ENCODE measurements around the gene LARP4B. TPM values are rescaled to one million over a fixed set of nuclear protein-coding genes. Genes with fewer than 3 reads are reported as not detected.
A peak's percentile ranks its signal among the peaks of the same experiment; 100 is the strongest.

The LARP4B gene
- total and polyA plus RNA-seq, 2 of the 13 experiments (the other 11 are each of a cell fraction or from before 2014, with no cell fraction given): 19.5 to 30.2 TPM

DNA sequence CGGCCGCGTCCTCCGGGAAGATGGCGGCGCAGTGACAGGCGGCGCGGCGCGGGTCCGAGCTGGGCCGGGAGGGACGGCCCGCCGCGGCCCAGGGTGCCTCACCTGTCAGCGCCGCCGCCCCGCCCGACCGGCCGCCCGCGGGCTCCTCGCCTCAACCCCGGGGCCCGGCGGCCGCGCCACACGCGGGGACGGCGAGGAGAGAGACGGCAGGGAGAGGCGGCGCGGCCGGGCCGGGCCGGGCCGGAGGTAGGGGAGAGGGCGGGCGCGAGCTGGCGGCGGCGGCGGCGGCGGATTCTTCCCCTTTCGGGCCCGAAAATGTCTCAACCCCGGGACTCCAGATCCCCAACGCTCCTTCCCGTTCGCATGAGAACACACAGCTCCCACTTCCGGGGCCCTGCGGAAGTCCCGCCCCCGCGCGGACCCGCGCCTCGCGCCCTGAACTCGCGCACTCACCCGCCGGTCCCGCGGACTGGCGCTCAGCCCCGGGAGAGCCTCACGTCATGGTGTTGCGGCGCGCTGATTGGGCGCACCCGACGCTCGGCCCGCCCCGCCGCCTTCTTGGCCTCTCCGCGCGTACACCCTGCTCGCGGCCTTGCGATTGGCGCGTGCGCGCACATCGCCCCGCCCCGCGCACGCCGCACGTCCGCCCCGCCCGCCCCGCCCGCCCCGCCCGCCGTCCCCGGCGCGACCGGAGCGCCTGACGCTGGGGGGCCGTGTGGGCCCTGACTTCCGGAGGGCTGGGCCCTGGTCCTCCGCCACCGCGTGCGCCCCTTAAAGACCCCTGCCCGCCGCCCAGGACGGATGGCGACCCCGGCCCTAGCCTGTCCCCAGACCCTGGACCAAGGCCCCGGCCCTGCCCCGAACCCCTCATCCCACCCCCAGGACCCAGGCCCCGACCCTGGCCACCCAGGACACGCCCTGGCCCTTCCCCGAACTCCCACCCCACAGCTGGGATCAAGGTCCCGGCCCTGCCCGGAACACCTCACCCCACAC, at the start of gene LARP4B (continued):
- peak; percentile 78 for TF ChIP-seq ZBTB7A (CRISPR knock-in tag; IDR thresholded peaks at IDR 0.05)
- TF ChIP-seq ZNF451 (CRISPR knock-in tag; IDR thresholded peaks at IDR 0.05): no peak
- TF ChIP-seq, protein P1, sequence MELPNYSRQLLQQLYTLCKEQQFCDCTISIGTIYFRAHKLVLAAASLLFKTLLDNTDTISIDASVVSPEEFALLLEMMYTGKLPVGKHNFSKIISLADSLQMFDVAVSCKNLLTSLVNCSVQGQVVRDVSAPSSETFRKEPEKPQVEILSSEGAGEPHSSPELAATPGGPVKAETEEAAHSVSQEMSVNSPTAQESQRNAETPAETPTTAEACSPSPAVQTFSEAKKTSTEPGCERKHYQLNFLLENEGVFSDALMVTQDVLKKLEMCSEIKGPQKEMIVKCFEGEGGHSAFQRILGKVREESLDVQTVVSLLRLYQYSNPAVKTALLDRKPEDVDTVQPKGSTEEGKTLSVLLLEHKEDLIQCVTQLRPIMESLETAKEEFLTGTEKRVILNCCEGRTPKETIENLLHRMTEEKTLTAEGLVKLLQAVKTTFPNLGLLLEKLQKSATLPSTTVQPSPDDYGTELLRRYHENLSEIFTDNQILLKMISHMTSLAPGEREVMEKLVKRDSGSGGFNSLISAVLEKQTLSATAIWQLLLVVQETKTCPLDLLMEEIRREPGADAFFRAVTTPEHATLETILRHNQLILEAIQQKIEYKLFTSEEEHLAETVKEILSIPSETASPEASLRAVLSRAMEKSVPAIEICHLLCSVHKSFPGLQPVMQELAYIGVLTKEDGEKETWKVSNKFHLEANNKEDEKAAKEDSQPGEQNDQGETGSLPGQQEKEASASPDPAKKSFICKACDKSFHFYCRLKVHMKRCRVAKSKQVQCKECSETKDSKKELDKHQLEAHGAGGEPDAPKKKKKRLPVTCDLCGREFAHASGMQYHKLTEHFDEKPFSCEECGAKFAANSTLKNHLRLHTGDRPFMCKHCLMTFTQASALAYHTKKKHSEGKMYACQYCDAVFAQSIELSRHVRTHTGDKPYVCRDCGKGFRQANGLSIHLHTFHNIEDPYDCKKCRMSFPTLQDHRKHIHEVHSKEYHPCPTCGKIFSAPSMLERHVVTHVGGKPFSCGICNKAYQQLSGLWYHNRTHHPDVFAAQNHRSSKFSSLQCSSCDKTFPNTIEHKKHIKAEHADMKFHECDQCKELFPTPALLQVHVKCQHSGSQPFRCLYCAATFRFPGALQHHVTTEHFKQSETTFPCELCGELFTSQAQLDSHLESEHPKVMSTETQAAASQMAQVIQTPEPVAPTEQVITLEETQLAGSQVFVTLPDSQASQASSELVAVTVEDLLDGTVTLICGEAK (IDR thresholded peaks at IDR 0.05): peak; percentile 48
- TF ChIP-seq, protein P1 (CRISPR knock-in tag; IDR thresholded peaks at IDR 0.05): no peak
- TF ChIP-seq, protein P2, sequence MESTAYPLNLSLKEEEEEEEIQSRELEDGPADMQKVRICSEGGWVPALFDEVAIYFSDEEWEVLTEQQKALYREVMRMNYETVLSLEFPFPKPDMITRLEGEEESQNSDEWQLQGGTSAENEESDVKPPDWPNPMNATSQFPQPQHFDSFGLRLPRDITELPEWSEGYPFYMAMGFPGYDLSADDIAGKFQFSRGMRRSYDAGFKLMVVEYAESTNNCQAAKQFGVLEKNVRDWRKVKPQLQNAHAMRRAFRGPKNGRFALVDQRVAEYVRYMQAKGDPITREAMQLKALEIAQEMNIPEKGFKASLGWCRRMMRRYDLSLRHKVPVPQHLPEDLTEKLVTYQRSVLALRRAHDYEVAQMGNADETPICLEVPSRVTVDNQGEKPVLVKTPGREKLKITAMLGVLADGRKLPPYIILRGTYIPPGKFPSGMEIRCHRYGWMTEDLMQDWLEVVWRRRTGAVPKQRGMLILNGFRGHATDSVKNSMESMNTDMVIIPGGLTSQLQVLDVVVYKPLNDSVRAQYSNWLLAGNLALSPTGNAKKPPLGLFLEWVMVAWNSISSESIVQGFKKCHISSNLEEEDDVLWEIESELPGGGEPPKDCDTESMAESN (CRISPR knock-in tag; conservative IDR thresholded peaks at IDR 0.05): 0 out of 2 replicates have a peak, but pooled peaks have one; percentile 13
- TF ChIP-seq KDM6A (CRISPR knock-in tag; IDR thresholded peaks at IDR 0.05; ENCODE audit: low read depth): no peak
- TF ChIP-seq, protein P3, sequence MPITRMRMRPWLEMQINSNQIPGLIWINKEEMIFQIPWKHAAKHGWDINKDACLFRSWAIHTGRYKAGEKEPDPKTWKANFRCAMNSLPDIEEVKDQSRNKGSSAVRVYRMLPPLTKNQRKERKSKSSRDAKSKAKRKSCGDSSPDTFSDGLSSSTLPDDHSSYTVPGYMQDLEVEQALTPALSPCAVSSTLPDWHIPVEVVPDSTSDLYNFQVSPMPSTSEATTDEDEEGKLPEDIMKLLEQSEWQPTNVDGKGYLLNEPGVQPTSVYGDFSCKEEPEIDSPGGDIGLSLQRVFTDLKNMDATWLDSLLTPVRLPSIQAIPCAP (CRISPR knock-in tag; IDR thresholded peaks at IDR 0.05; ENCODE audit: low read depth): no peak
- TF ChIP-seq AGO2 (optimal IDR thresholded peaks at IDR 0.05; ENCODE audit: low read depth, low read length): peak; percentile 2
- TF ChIP-seq GATAD1 (CRISPR knock-in tag; IDR thresholded peaks at IDR 0.05): peak; percentile 83
- TF ChIP-seq ZNF331 (CRISPR knock-in tag; IDR thresholded peaks at IDR 0.05): no peak
- TF ChIP-seq, protein P4, sequence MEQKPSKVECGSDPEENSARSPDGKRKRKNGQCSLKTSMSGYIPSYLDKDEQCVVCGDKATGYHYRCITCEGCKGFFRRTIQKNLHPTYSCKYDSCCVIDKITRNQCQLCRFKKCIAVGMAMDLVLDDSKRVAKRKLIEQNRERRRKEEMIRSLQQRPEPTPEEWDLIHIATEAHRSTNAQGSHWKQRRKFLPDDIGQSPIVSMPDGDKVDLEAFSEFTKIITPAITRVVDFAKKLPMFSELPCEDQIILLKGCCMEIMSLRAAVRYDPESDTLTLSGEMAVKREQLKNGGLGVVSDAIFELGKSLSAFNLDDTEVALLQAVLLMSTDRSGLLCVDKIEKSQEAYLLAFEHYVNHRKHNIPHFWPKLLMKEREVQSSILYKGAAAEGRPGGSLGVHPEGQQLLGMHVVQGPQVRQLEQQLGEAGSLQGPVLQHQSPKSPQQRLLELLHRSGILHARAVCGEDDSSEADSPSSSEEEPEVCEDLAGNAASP (CRISPR knock-in tag; IDR thresholded peaks at IDR 0.05; ENCODE audit: borderline replicate concordance): no peak
- TF ChIP-seq EED (CRISPR knock-in tag; IDR thresholded peaks at IDR 0.05): no peak
- TF ChIP-seq, protein P5, sequence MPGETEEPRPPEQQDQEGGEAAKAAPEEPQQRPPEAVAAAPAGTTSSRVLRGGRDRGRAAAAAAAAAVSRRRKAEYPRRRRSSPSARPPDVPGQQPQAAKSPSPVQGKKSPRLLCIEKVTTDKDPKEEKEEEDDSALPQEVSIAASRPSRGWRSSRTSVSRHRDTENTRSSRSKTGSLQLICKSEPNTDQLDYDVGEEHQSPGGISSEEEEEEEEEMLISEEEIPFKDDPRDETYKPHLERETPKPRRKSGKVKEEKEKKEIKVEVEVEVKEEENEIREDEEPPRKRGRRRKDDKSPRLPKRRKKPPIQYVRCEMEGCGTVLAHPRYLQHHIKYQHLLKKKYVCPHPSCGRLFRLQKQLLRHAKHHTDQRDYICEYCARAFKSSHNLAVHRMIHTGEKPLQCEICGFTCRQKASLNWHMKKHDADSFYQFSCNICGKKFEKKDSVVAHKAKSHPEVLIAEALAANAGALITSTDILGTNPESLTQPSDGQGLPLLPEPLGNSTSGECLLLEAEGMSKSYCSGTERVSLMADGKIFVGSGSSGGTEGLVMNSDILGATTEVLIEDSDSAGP (CRISPR knock-in tag; IDR thresholded peaks at IDR 0.05; ENCODE audit: borderline replicate concordance): peak; percentile 36; the same call in 1 of the 2 replicates
